Posterior cingulate gyrus (tissue), 11 donors: Measurements from ENCODE around the gene GEMIN5.
"Not testable (repeated sequence)": the region's sequence is repeated elsewhere in the genome, so short reads cannot be mapped to it uniquely, and the experiment has no call there.

Experiments used
- DNase-seq, 10 donors: peaks; one replicate each; pipeline versions ENCODE4 v3.0.0 to v3.0.0-alpha.2; 2020 to 2021; ENCODE audit warnings: mixed read lengths in 3 of 10
- intact Hi-C: fragments of 100-400 bp; cut with DNase I; formaldehyde crosslinking; loops from one replicate; pipeline ENCODE4 v1.15.1; 2023

The GEMIN5 gene

GRCh38 chr5:154947778-154948177 is 9.8 kb upstream of the GEMIN5 start:
- no peak for DNase-seq
- intact Hi-C loops = loop anchor here (5.0 kb wide), 1 partner anchor 190 kb away; no protein-coding TSS in a partner anchor

GRCh38 chr5:154945695-154946301 is 7.8 kb upstream of the GEMIN5 start:
- DNase-seq = no peak
- intact Hi-C loops = loop anchor here (5.0 kb wide), 1 partner anchor 192 kb away; no protein-coding TSS in a partner anchor

GRCh38 chr5:154944716-154945115 is 6.7 kb upstream of the GEMIN5 start:
- DNase-seq = no peak
- intact Hi-C loops = loop anchor here (5.0 kb wide), 2 partner anchors 87 to 193 kb away; partner anchors contain the start of gene CNOT8

- intact Hi-C loops = loop anchor here (5.0 kb wide), 1 partner anchor 86 kb away; the partner anchor contains the start of gene CNOT8
- no peak for DNase-seq
Measured at GRCh38 chr5:154943527-154943926, 5.5 kb upstream of the GEMIN5 start.

GRCh38 chr5:154940772-154941620 is 3.0 kb upstream of the GEMIN5 start, which contains the start of gene MRPL22:
Gene MRPL22, plus strand, starts transcription at chr5:154941073. Its CDS starts 38 bp downstream, at chr5:154941111.
- intact Hi-C loops = loop anchor here (5.0 kb wide), 1 partner anchor 84 kb away; the partner anchor contains the start of gene CNOT8
- DNase-seq = peak; percentile 82 to 98 (median 90)

GRCh38 chr5:154940375-154940771 is 2.4 kb upstream of the GEMIN5 start:
- no peak for DNase-seq
- intact Hi-C loops = loop anchor here (5.0 kb wide), 1 partner anchor 83 kb away; the partner anchor contains the start of gene CNOT8

- intact Hi-C loops = loop anchor here (5.0 kb wide), 1 partner anchor 182 kb away; the partner anchor contains the start of gene LARP1
Measured at GRCh38 chr5:154939387-154939786, 1.4 kb upstream of the GEMIN5 start.

GRCh38 chr5:154937186-154937717 is 759 bp downstream of the GEMIN5 start:
- no peak for DNase-seq
- intact Hi-C loops = loop anchor here (5.0 kb wide), 1 partner anchor 180 kb away; the partner anchor contains the start of gene LARP1

More at GRCh38 chr5:154939387-154939786, 1.4 kb upstream of the GEMIN5 start:
- DNase-seq = not testable (repeated sequence)

- intact Hi-C loops = loop anchor here (5.0 kb wide), 1 partner anchor 178 kb away; the partner anchor contains the start of gene LARP1
- DNase-seq = no peak
Measured at GRCh38 chr5:154934881-154935280, 3.1 kb downstream of the GEMIN5 start.

GRCh38 chr5:154933537-154933936 is 4.5 kb downstream of the GEMIN5 start:
- no peak for DNase-seq
- intact Hi-C loops = no loop called here

- no peak for DNase-seq
- intact Hi-C loops = no loop called here
Measured at GRCh38 chr5:154923441-154924430, 14.3 kb downstream of the GEMIN5 start.

- intact Hi-C loops = no loop called here
- no peak for DNase-seq
Measured at GRCh38 chr5:154917757-154918156, 20.3 kb downstream of the GEMIN5 start.

- no peak for DNase-seq
- intact Hi-C loops = no loop called here
Measured at GRCh38 chr5:154916874-154917273, 21.1 kb downstream of the GEMIN5 start.

GRCh38 chr5:154905601-154906000 is 32.4 kb downstream of the GEMIN5 start:
- DNase-seq, intact Hi-C loops: not testable (repeated sequence)

- intact Hi-C loops = no loop called here
- DNase-seq = no peak
Measured at GRCh38 chr5:154901913-154902312, 36.1 kb downstream of the GEMIN5 start.

- no peak for DNase-seq
- intact Hi-C loops = no loop called here
Measured at GRCh38 chr5:154901276-154901675, 36.7 kb downstream of the GEMIN5 start.

- DNase-seq = no peak
- intact Hi-C loops = no loop called here
Measured at GRCh38 chr5:154900066-154900465, 37.9 kb downstream of the GEMIN5 start.

GRCh38 chr5:154899151-154899816 is 38.7 kb downstream of the GEMIN5 start:
- intact Hi-C loops = no loop called here
- no peak for DNase-seq

- DNase-seq = no peak
- intact Hi-C loops = no loop called here
Measured at GRCh38 chr5:154898210-154898609, 39.8 kb downstream of the GEMIN5 start.
